PC-3 (cell line): Measurements from ENCODE around the gene CD3E. TPM values are rescaled to one million over a fixed set of nuclear protein-coding genes. Genes with fewer than 3 reads are reported as not detected.

ENCODE experiments used
- ATAC-seq: fragments of 200-7000 bp; cut with Tn5 transposase; 2 replicates; pipeline ENCODE4 v1.9.1; 2020; ENCODE audit warnings: mild to moderate bottlenecking, moderate library complexity
- BruUV-seq: library from RNA; stranded (reverse); fragments of 400-500 nt; replicated peaks from 2 replicates; lab custom pipeline; 2021; lab: Mats Ljungman, UMichigan
- CTCF ChIA-PET: fragments of 300-600 bp; sonication (Branson Sonifier 250); formaldehyde crosslinking; loops from one replicate; lab custom pipeline; 2022; ENCODE audit warnings: antibody characterized with exemption; lab: Charles Lee
- POLR2A ChIA-PET: fragments of 300-600 bp; sonication (Branson Sonifier 250); formaldehyde crosslinking; loops from one replicate; lab custom pipeline; 2022; ENCODE audit warnings: antibody characterized with exemption; ENCODE audit not compliant: unreplicated experiment; lab: Charles Lee
- DNase-seq: peaks from one replicate; pipeline ENCODE4 v3.0.0-alpha.2; 2015
- H2AFZ ChIP-seq: fragments of 300-600 bp; sonication (generic); 2 replicates; pipeline ENCODE4 v1.6.0; 2016; ENCODE audit warnings: antibody characterized with exemption, low read length
- H3F3A ChIP-seq: fragments of 300-600 bp; sonication (generic); one replicate; pipeline ENCODE4 v1.6.0; 2017; ENCODE audit warnings: antibody characterized with exemption, low read length, control low read depth, mild to moderate bottlenecking; ENCODE audit not compliant: unreplicated experiment
- H3K27ac ChIP-seq: fragments of 300-600 bp; sonication (generic); 2 replicates; pipeline ENCODE4 v1.5.1; 2016; ENCODE audit warnings: mild to moderate bottlenecking, low read length
- H3K27me3 ChIP-seq: fragments of 300-600 bp; sonication (generic); 2 replicates; pipeline ENCODE4 v1.6.1; 2016; ENCODE audit warnings: low read length, mixed read lengths
- H3K36me3 ChIP-seq: fragments of 300-600 bp; sonication (generic); 2 replicates; pipeline ENCODE4 v1.6.1; 2016; ENCODE audit warnings: low read depth, mixed run types, low read length, mixed read lengths
- H3K4me1 ChIP-seq: fragments of 300-600 bp; sonication (generic); 2 replicates; pipeline ENCODE4 v1.5.1; 2016; ENCODE audit warnings: low read length; ENCODE audit not compliant: insufficient read depth
- H3K4me2 ChIP-seq: fragments of 300-600 bp; sonication (generic); 2 replicates; pipeline ENCODE4 v1.6.0; 2016; ENCODE audit warnings: low read length
- H3K4me3 ChIP-seq: fragments of 300-600 bp; sonication (generic); 2 replicates; pipeline ENCODE4 v1.5.1; 2016; ENCODE audit warnings: mild to moderate bottlenecking, low read length, mixed read lengths
- H3K79me2 ChIP-seq: fragments of 300-600 bp; sonication (generic); 2 replicates; pipeline ENCODE4 v1.6.1; 2017; ENCODE audit warnings: low read length, mixed read lengths
- H3K9ac ChIP-seq: fragments of 300-600 bp; sonication (generic); 2 replicates; pipeline ENCODE4 v1.6.0; 2016; ENCODE audit warnings: mild to moderate bottlenecking, low read length
- H3K9me2 ChIP-seq: fragments of 300-600 bp; sonication (generic); replicated peaks from 2 replicates; pipeline ENCODE4 v1.6.1; 2016; ENCODE audit warnings: mixed run types, low read length, mixed read lengths
- H3K9me3 ChIP-seq: fragments of 300-600 bp; sonication (generic); 2 replicates; pipeline ENCODE4 v1.6.1; 2016; ENCODE audit warnings: low read length, mixed read lengths
- H4K20me1 ChIP-seq: fragments of 300-600 bp; sonication (generic); 2 replicates; pipeline ENCODE4 v1.6.1; 2016; ENCODE audit warnings: low read length, mixed read lengths
- EZH2 ChIP-seq: fragments of 300-600 bp; sonication (generic); IDR thresholded peaks from one replicate; pipeline ENCODE4 v1.6.1; 2017; ENCODE audit warnings: antibody characterized with exemption, mild to moderate bottlenecking, low read length; ENCODE audit not compliant: unreplicated experiment
- EZH2phosphoT487 ChIP-seq: fragments of 300-600 bp; sonication (generic); IDR thresholded peaks from 2 replicates; pipeline ENCODE4 v1.6.1; 2018; ENCODE audit warnings: mild to moderate bottlenecking, antibody characterized with exemption, low read length, borderline replicate concordance
- intact Hi-C: fragments of 100-400 bp; cut with micrococcal nuclease; formaldehyde crosslinking; loops from 2 replicates; pipeline ENCODE4 v1.9.0; 2023
- total RNA-seq: library from RNA; depleted of rRNA; stranded (reverse); fragments of >200 nt; gene quantifications from 2 replicates; pipeline ENCODE4 v1.2.3, GENCODE V29; 2014
- TF ChIP-seq, protein P1 (sequence below): fragments of 300-600 bp; sonication (generic); conservative IDR thresholded peaks from 2 replicates; pipeline ENCODE4 v1.5.1; 2017; ENCODE audit warnings: antibody characterized with exemption, low read depth, mild to moderate bottlenecking, low read length

Gene CD3E
- total RNA-seq, 1 experiment from 2014 or later: not detected

GRCh38 chr11:118282606-118283005 lies 21.9 kb upstream of the CD3E start:
- Histone ChIP-seq H3K36me3 (no peaks in the 10 kb centered on the region), H3K9me3 (no peaks in the 10 kb centered on the region), H3K79me2 (no peaks in the 10 kb centered on the region), H3K27ac (no peak overlapping the region), H3F3A (no peaks in the 10 kb centered on the region), H3K9me2 (no peaks in the 10 kb centered on the region), H3K4me1 (peaks cover 20% of the 10 kb centered on the region), H3K4me2 (no peak overlapping the region), H2AFZ (no peak overlapping the region), H4K20me1 (no peaks in the 10 kb centered on the region), H3K9ac (no peak overlapping the region), H3K4me3 (no peak overlapping the region), H3K27me3 (no peaks in the 10 kb centered on the region)
- DNase-seq: no peak
- ChIA-PET POLR2A (no interaction called here), CTCF (no interaction called here)
- intact Hi-C loops: no loop called here
- no TSS peak for BruUV-seq
- no peak for ATAC-seq
- TF ChIP-seq EZH2: no peak
- no peak for TF ChIP-seq EZH2phosphoT487
- TF ChIP-seq, protein P1, sequence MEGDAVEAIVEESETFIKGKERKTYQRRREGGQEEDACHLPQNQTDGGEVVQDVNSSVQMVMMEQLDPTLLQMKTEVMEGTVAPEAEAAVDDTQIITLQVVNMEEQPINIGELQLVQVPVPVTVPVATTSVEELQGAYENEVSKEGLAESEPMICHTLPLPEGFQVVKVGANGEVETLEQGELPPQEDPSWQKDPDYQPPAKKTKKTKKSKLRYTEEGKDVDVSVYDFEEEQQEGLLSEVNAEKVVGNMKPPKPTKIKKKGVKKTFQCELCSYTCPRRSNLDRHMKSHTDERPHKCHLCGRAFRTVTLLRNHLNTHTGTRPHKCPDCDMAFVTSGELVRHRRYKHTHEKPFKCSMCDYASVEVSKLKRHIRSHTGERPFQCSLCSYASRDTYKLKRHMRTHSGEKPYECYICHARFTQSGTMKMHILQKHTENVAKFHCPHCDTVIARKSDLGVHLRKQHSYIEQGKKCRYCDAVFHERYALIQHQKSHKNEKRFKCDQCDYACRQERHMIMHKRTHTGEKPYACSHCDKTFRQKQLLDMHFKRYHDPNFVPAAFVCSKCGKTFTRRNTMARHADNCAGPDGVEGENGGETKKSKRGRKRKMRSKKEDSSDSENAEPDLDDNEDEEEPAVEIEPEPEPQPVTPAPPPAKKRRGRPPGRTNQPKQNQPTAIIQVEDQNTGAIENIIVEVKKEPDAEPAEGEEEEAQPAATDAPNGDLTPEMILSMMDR: no peak

GRCh38 chr11:118283037-118283636 lies 21.4 kb upstream of the CD3E start:
- BruUV-seq: no TSS peak
- ChIA-PET POLR2A (no interaction called here), CTCF (no interaction called here)

More at GRCh38 chr11:118283037-118283636, 21.4 kb upstream of the CD3E start:
- Histone ChIP-seq H3F3A (no peaks in the 10 kb centered on the region), H3K36me3 (no peaks in the 10 kb centered on the region), H4K20me1 (no peaks in the 10 kb centered on the region), H3K27me3 (no peaks in the 10 kb centered on the region), H3K4me2 (no peak overlapping the region), H3K79me2 (no peaks in the 10 kb centered on the region), H3K9me3 (no peaks in the 10 kb centered on the region), H3K9ac (no peak overlapping the region), H3K9me2 (no peaks in the 10 kb centered on the region), H3K4me3 (no peak overlapping the region), H3K4me1 (peaks cover 18% of the 10 kb centered on the region), H2AFZ (no peak overlapping the region), H3K27ac (no peak overlapping the region)
- DNase-seq (no peak), ATAC-seq (no peak)
- no peak for TF ChIP-seq EZH2
- TF ChIP-seq, protein P1: no peak
- TF ChIP-seq EZH2phosphoT487: no peak
- intact Hi-C loops: no loop called here
